Activated naive CD4-positive, alpha-beta T cell treated with anti-CD3 and anti-CD28 coated beads, Interleukin-2, amount 10 ng/mL, durations not matched to agents 5 hours and 36 hours (primary cell): ENCODE results near the gene SRP19. TPM values are rescaled to one million over a fixed set of nuclear protein-coding genes. Genes with fewer than 3 reads are reported as not detected.

Experiments
- total RNA-seq, 2 experiments: library from RNA; stranded (reverse); gene quantifications; one replicate each; pipeline ENCODE4 v1.2.3, GENCODE V29; 2021

Gene SRP19
- total RNA-seq = 10 to 100 TPM; 52.1 to 53.5 TPM

GRCh38 chr5:112860929-112861637, at the start of gene SRP19:
Gene SRP19, plus strand, starts transcription at chr5:112861287. Its CDS starts 90 bp downstream, at chr5:112861377.

Other genes with a start within 250 kb of the SRP19 start
- gene APC, start 123.4 kb upstream of the SRP19 start, total RNA-seq = 10 to 100 TPM; 24.4 to 31.7 TPM
- gene REEP5, start 60.9 kb downstream of the SRP19 start, total RNA-seq = 10 to 100 TPM; 58.1 to 62.6 TPM
- gene DCP2, start 115.5 kb downstream of the SRP19 start, total RNA-seq = 100 to 1,000 TPM; 111 to 112 TPM